Measurements from ENCODE around the gene EIF3F.

Gene EIF3F

GRCh38 chr11:8023831-8024555 lies 36.9 kb downstream of the EIF3F start:
- no peak for DNase-seq

GRCh38 chr11:8025123-8025522 lies 38.0 kb downstream of the EIF3F start:
- DNase-seq = no peak

- DNase-seq = no peak
These were observed 38.7 kb downstream of the EIF3F start for GRCh38 chr11:8025816-8026215.

GRCh38 chr11:8026982-8027381 lies 39.8 kb downstream of the EIF3F start:
- DNase-seq = no peak

GRCh38 chr11:8028766-8029165 lies 41.6 kb downstream of the EIF3F start:
- no peak for DNase-seq

GRCh38 chr11:8030526-8031247 lies 43.5 kb downstream of the EIF3F start:
- DNase-seq = no peak

- DNase-seq = no peak
These were observed 44.3 kb downstream of the EIF3F start for GRCh38 chr11:8031248-8032115.

- no peak for DNase-seq
These were observed 45.0 kb downstream of the EIF3F start for GRCh38 chr11:8032122-8032521.

GRCh38 chr11:8032576-8033304 lies 45.6 kb downstream of the EIF3F start:
- DNase-seq = no peak

- DNase-seq = peak; percentile 10
These were observed 46.4 kb downstream of the EIF3F start for GRCh38 chr11:8033305-8034105.

- no peak for DNase-seq
These were observed 47.0 kb downstream of the EIF3F start for GRCh38 chr11:8034106-8034585.

- DNase-seq = no peak
These were observed 47.6 kb downstream of the EIF3F start for GRCh38 chr11:8034604-8035190.

- DNase-seq = no peak
These were observed 48.2 kb downstream of the EIF3F start for GRCh38 chr11:8035200-8035855.

- DNase-seq = no peak
These were observed 49.1 kb downstream of the EIF3F start for GRCh38 chr11:8036002-8036802.

- DNase-seq = no peak
These were observed 49.8 kb downstream of the EIF3F start for GRCh38 chr11:8036986-8037385.

- no peak for DNase-seq
These were observed 51.3 kb downstream of the EIF3F start for GRCh38 chr11:8038393-8038792.

- DNase-seq = no peak
These were observed 51.8 kb downstream of the EIF3F start for GRCh38 chr11:8038811-8039529.

- no peak for DNase-seq
These were observed 52.6 kb downstream of the EIF3F start for GRCh38 chr11:8039530-8040260.
